Glutamatergic neuron (in vitro differentiated cells): ENCODE measurements around the gene NABP2. TPM values are rescaled to one million over a fixed set of nuclear protein-coding genes. Genes with fewer than 3 reads are reported as not detected.
A peak's percentile ranks its signal among the peaks of the same experiment; 100 is the strongest.

Experiments used
- DNase-seq: peaks from one replicate; pipeline ENCODE4 v3.0.0; 2022
- H3K27ac Mint-ChIP-seq: one replicate; pipeline ENCODE4 v1.8.0; 2020; ENCODE audit warnings: mild to moderate bottlenecking, mixed read lengths, inconsistent platforms; ENCODE audit not compliant: unreplicated experiment
- H3K27me3 Mint-ChIP-seq: one replicate; pipeline ENCODE4 v1.8.0; 2020; ENCODE audit warnings: mild to moderate bottlenecking, moderate library complexity, mixed read lengths, inconsistent platforms; ENCODE audit not compliant: unreplicated experiment
- H3K36me3 Mint-ChIP-seq: one replicate; pipeline ENCODE4 v1.8.0; 2020; ENCODE audit warnings: mild to moderate bottlenecking, mixed read lengths, inconsistent platforms; ENCODE audit not compliant: unreplicated experiment
- H3K4me1 Mint-ChIP-seq: one replicate; pipeline ENCODE4 v1.8.0; 2020; ENCODE audit warnings: mild to moderate bottlenecking, low read depth, mixed read lengths, inconsistent platforms; ENCODE audit not compliant: unreplicated experiment
- H3K4me3 Mint-ChIP-seq: one replicate; pipeline ENCODE4 v1.8.0; 2020; ENCODE audit warnings: mild to moderate bottlenecking, mixed read lengths, inconsistent platforms; ENCODE audit not compliant: unreplicated experiment
- H3K9me3 Mint-ChIP-seq: one replicate; pipeline ENCODE4 v1.8.0; 2020; ENCODE audit warnings: mild to moderate bottlenecking, moderate library complexity, mixed read lengths, inconsistent platforms; ENCODE audit not compliant: unreplicated experiment
- total RNA-seq: library from RNA; stranded (reverse); fragmentation: NEBNext Ultra II Directional; extraction: Animal tissue kit (Norgen Biotek cat#: 25700); gene quantifications from one replicate; pipeline ENCODE4 v1.2.1, GENCODE V29; 2021; ENCODE audit not compliant: unreplicated experiment
- TF ChIP-seq, protein P1 (sequence below): fragments of 200-600 bp; sonication (generic); IDR thresholded peaks from one replicate; pipeline ENCODE4 v1.5.0; 2021; ENCODE audit not compliant: partially characterized antibody, unreplicated experiment

NABP2 gene
- total RNA-seq, 1 donor from 2014 or later, result 42.6 TPM

DNA sequence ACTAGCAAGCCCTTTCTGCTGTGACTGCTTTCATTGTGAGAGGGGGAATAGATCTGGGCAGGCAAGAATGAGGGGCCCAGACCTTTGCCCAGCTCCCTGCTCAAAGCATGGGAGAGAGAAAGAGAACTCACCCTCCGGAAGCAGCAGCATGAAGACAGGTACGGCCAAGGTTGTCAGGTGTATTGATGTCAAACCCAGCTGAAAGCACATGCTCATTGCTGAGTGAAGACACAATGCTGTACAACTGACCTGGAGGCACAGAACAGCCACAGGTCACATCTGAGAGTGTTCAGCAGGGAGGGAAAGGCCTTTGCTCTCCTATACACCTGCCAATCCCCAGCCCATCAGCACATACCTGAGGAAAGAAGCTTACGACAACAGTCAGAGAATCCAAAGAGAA, 28.5 kb downstream of the NABP2 start:
- Mint-ChIP-seq H3K27ac (no peak overlapping the region), H3K27me3 (peaks cover under 1% of the 10 kb centered on the region), H3K36me3 (no peaks in the 10 kb centered on the region), H3K4me3 (no peak overlapping the region), H3K9me3 (peaks cover 3% of the 10 kb centered on the region), H3K4me1 (no peaks in the 10 kb centered on the region)
- TF ChIP-seq, protein P1, sequence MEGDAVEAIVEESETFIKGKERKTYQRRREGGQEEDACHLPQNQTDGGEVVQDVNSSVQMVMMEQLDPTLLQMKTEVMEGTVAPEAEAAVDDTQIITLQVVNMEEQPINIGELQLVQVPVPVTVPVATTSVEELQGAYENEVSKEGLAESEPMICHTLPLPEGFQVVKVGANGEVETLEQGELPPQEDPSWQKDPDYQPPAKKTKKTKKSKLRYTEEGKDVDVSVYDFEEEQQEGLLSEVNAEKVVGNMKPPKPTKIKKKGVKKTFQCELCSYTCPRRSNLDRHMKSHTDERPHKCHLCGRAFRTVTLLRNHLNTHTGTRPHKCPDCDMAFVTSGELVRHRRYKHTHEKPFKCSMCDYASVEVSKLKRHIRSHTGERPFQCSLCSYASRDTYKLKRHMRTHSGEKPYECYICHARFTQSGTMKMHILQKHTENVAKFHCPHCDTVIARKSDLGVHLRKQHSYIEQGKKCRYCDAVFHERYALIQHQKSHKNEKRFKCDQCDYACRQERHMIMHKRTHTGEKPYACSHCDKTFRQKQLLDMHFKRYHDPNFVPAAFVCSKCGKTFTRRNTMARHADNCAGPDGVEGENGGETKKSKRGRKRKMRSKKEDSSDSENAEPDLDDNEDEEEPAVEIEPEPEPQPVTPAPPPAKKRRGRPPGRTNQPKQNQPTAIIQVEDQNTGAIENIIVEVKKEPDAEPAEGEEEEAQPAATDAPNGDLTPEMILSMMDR, result no peak
- no peak for DNase-seq

DNA sequence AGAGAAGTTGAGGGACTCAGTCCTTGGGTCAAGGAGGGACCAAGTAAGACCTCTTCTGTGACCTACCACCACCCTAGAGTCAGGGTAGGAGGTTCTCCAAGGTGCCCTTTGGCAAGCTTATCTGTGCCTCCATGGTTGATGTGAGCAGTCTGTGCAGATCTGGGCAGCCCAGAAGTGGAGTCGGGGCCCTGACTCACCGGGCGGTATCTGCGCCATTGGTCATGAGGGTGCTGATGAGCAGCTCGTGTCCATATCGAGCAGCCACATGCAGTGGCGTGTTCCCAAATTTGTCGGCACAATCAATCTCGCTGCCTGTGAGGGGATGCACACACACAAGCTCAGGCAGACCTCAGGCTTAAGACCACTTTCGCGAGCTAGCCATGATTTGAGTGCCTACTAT, 28.9 kb downstream of the NABP2 start:
- Mint-ChIP-seq H3K36me3 (no peaks in the 10 kb centered on the region), H3K27me3 (no peaks in the 10 kb centered on the region), H3K4me1 (no peaks in the 10 kb centered on the region), H3K9me3 (peaks cover 3% of the 10 kb centered on the region), H3K4me3 (no peak overlapping the region), H3K27ac (no peak overlapping the region)
- TF ChIP-seq, protein P1, result no peak
- DNase-seq, result no peak

DNA sequence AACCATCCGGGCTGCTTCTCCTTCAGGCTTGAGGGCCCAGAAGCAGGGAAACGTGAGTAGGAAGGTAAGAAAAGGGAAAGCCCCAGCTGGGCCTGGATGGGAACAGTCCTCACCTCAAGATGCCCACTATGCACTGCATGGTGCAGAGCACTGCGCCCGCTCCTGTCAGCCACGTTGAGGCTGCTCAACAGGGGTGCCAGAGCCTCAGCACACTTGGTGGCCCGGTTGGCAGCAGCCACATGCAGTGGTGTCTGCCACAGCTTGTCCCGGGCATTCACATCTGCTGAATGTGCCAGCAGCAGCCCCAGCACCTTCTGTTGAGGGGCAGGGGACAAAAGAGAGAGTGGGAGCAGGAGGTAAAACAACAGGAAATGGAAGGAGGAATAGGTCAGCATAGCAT, 31.5 kb downstream of the NABP2 start:
- H3K4me3 Mint-ChIP-seq, result no peak overlapping the region
- peaks cover 5% of the 10 kb centered on the region for H3K4me1 Mint-ChIP-seq
- no peak overlapping the region for H3K27ac Mint-ChIP-seq
- DNase-seq, result no peak
- no peaks in the 10 kb centered on the region for H3K36me3 Mint-ChIP-seq
- no peaks in the 10 kb centered on the region for H3K9me3 Mint-ChIP-seq
- peaks cover 2% of the 10 kb centered on the region for H3K27me3 Mint-ChIP-seq
- TF ChIP-seq, protein P1, result no peak

DNA sequence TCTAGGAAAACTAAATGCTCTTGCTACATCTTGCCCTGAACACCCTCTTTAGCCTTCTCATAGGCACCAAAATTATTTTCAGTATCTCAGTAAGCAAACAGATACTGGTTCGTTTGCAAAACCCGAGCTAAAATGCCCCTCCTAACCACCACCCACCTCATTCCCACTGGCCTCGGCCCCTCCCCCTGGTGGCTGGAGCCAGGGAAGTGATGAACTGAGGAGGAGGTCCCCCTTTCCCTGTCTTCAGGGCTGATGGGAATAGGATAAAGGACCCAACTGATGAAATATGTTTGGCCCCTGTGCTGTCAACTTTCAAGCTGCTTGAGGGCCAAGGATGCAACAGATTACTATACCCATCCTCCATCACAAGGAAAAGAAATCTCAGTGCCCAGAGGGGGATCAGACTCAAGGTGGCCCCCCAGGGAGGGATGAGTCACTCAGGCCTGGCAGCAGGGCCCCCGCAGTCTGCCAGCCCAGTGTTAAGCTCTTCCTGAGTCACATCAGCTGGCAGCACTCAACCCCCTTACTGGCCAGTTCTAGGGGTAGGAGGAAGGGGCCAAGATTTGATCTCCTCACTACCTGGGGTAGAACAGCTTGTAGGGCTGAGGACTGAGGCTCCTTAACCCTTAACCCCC, 32.3 kb downstream of the NABP2 start:
- peak overlapping the region; percentile 0 for H3K27ac Mint-ChIP-seq
- H3K36me3 Mint-ChIP-seq, result no peaks in the 10 kb centered on the region
- peaks cover under 1% of the 10 kb centered on the region for H3K9me3 Mint-ChIP-seq
- peak overlapping the region; percentile 92 for H3K4me3 Mint-ChIP-seq
- DNase-seq, result peak; percentile 50
- peaks cover 2% of the 10 kb centered on the region for H3K27me3 Mint-ChIP-seq
- TF ChIP-seq, protein P1, result no peak
- peaks cover 5% of the 10 kb centered on the region for H3K4me1 Mint-ChIP-seq

DNA sequence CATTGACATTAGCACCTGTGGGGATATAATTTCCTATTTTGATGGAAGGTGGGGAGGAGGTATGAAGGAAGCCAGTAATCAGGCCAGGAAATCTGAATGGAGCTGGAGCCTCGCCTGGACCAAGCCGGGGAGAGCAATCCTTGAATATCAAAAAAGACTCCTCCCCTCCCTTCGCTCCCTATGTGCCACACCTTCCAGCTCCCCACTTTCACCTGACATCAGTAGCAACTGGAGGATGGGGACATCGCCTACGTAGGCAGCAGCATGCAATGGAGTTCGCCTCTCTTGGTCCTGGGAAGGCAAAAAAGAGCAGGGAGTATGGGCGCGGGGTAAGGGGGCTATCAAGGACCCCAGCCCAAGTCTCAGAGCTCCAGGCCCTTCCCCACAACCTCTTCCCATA, 32.9 kb downstream of the NABP2 start:
- H3K4me1 Mint-ChIP-seq, result peaks cover 5% of the 10 kb centered on the region
- no peak for DNase-seq
- peaks cover 2% of the 10 kb centered on the region for H3K27me3 Mint-ChIP-seq
- peaks cover 2% of the 10 kb centered on the region for H3K9me3 Mint-ChIP-seq
- H3K36me3 Mint-ChIP-seq, result no peaks in the 10 kb centered on the region
- peak overlapping the region; percentile 92 for H3K4me3 Mint-ChIP-seq
- H3K27ac Mint-ChIP-seq, result no peak overlapping the region
- TF ChIP-seq, protein P1, result no peak
